Chondrocyte (in vitro differentiated cells): ENCODE results near the gene NPHP4. TPM values are rescaled to one million over a fixed set of nuclear protein-coding genes. Genes with fewer than 3 reads are reported as not detected.

Experiments
- DNase-seq: peaks from one replicate; pipeline ENCODE4 v3.0.0; 2021; ENCODE audit warnings: mixed read lengths, low spot score
- H3K27ac Mint-ChIP-seq: one replicate; pipeline ENCODE4 v1.8.0; 2021; ENCODE audit warnings: mild to moderate bottlenecking, moderate library complexity, mixed read lengths; ENCODE audit not compliant: unreplicated experiment
- H3K27me3 Mint-ChIP-seq: 2 replicates; pipeline ENCODE4 v1.8.0; 2021; ENCODE audit warnings: low read depth, mixed read lengths
- H3K36me3 Mint-ChIP-seq: 2 replicates; pipeline ENCODE4 v1.8.0; 2021; ENCODE audit warnings: low read depth, mixed read lengths
- H3K4me1 Mint-ChIP-seq: 2 replicates; pipeline ENCODE4 v1.8.0; 2021; ENCODE audit warnings: low read depth, mild to moderate bottlenecking, mixed read lengths
- H3K4me3 Mint-ChIP-seq: one replicate; pipeline ENCODE4 v1.8.0; 2021; ENCODE audit warnings: mild to moderate bottlenecking, moderate library complexity, mixed read lengths; ENCODE audit not compliant: unreplicated experiment
- H3K9me3 Mint-ChIP-seq: 2 replicates; pipeline ENCODE4 v1.8.0; 2021; ENCODE audit warnings: low read depth, mixed read lengths
- long read RNA-seq: library from polyadenylated mRNA; stranded (forward); transcript quantifications from one replicate; pipeline ENCODE4 v2.0.0, GENCODE V29; 2021
- total RNA-seq: library from RNA; stranded (reverse); gene quantifications from 3 replicates; pipeline ENCODE4 v1.2.1, GENCODE V29; 2021
- TF ChIP-seq, protein P1 (sequence below): fragments of 200-600 bp; sonication (generic); IDR thresholded peaks from 2 replicates; pipeline ENCODE4 v1.5.0; 2021; ENCODE audit warnings: antibody characterized with exemption, mild to moderate bottlenecking, moderate library complexity

NPHP4 gene
- total RNA-seq = 7.6 to 11.9 TPM (median 8.7 TPM) in 3 replicates
- long read RNA-seq, full-length matches to known transcripts = 1 of 22 reads
- long read RNA-seq, partial matches to known transcripts = 6 of 22 reads
- long read RNA-seq, other reads (novel, unspliced or antisense) = 15 of 22 reads

DNA sequence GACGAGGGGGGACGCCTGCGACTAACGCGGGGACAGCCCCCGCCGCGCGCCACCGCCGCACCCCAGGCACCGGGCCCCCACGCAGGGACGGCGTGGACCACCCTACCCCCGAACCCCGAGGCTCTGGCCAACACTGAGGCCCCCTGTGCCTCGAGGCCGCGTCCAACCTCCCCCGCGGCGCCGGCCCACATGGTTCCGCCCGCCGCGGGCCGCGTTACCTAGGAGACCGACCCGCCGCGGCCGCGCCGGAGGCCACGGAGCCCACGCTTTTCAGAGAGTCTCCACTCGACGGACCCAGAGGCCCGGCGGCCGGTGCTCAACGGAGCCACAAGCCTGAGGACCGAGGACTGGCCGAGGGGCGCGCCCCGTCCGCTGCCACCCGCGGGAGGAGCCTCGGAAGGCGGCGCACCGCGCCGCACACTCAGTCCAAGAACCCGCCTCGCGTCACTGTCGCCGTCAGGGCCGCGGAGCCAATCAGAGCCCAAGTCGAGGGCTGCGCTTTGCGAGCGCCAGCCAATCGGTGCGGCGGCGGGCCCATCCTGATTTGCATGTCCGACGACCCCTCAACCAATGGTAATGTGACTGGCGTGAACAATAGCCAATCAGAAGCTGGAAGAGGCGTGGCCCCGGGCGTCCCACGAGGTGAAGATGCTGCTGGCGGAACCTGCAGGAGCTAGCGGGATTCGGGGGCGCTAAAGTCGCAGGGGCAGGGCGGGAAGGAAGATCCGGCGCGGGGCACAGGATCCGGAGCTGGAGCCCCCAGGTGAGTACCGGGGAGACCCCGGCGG, at the start of gene NPHP4:
Gene NPHP4, minus strand, starts transcription at position 400 of the 788 bp plus-strand sequence. CDS start 6,136 bp downstream, outside the sequence.
- no peaks in the 10 kb centered on the region for H3K9me3 Mint-ChIP-seq
- peak within 1 kb of the TSS; percentile 70 for H3K27ac Mint-ChIP-seq

DNA sequence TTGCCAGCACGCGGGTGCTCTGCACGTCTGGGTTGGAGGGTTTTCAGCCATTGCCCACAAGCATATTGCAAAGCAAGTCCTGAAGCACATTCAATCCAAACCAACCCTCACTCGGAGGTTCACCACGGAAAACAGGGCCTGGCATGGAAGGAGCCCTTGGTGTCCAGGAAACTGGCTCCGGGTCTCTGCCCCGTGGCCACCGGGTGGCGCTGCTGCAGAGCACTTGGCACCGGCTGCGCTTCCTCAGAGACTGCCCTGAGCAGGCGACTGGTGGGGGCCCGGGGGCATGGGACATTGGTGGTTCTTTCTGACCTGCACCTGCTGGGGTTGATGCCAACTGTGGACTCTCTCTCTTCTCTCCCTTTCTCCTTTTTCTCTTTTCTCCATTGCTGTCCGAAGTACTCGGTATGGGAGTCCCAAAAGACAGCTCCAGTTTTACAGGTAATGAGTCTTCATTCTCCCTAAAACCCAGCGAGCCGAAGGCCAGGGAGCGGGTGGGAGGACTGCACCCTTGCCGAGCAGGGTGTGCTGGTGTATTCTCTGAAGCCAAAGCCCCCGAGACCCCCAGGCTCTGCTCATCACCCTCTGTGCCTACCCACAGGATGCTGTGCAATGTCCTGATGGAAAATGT, 49.3 kb upstream of the NPHP4 start:
- Mint-ChIP-seq H3K4me1 (peaks cover 8% of the 10 kb centered on the region), H3K4me3 (no peak overlapping the region), H3K27ac (no peak overlapping the region), H3K36me3 (peaks cover 4% of the 10 kb centered on the region), H3K27me3 (peaks cover 24% of the 10 kb centered on the region), H3K9me3 (no peaks in the 10 kb centered on the region)
- no peak for DNase-seq
- TF ChIP-seq, protein P1, sequence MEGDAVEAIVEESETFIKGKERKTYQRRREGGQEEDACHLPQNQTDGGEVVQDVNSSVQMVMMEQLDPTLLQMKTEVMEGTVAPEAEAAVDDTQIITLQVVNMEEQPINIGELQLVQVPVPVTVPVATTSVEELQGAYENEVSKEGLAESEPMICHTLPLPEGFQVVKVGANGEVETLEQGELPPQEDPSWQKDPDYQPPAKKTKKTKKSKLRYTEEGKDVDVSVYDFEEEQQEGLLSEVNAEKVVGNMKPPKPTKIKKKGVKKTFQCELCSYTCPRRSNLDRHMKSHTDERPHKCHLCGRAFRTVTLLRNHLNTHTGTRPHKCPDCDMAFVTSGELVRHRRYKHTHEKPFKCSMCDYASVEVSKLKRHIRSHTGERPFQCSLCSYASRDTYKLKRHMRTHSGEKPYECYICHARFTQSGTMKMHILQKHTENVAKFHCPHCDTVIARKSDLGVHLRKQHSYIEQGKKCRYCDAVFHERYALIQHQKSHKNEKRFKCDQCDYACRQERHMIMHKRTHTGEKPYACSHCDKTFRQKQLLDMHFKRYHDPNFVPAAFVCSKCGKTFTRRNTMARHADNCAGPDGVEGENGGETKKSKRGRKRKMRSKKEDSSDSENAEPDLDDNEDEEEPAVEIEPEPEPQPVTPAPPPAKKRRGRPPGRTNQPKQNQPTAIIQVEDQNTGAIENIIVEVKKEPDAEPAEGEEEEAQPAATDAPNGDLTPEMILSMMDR = peak; percentile 76

More for the DNA sequence above, at the start of gene NPHP4:
- peak; percentile 100 for DNase-seq
- Mint-ChIP-seq H3K36me3 (no peaks in the 10 kb centered on the region), H3K4me3 (peak within 1 kb of the TSS; percentile 82), H3K27me3 (no peaks in the 10 kb centered on the region), H3K4me1 (peaks cover 23% of the 10 kb centered on the region)
- TF ChIP-seq, protein P1 = peak; percentile 12

DNA sequence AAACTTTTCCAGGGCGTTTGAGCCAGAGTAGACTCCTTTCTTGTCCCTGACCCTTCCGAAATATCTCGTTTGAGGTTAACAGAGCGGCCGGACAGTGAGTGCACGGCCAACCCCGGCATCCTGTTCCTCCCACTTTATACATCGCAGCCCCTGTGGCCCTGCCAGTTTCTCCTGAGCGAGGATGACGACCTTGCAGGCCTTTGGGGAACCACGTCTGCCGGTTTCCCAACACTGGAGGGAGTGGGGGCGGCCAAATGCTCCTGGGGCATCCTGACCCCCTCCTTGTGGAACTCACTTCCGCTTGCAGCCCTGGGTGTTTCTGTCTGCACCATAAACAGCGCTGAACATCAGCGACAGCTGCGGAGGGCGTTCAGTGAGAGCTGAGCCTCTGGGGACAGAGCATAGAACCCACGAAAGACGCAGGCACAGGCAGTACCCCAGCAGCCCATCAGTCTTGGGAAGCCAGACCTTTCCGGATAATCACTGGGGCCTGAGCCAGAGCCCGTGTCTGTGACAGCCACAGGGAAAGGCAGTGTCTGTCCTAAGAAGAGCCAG, 48.7 kb upstream of the NPHP4 start:
- H3K4me1 Mint-ChIP-seq = peaks cover 8% of the 10 kb centered on the region
- no peaks in the 10 kb centered on the region for H3K9me3 Mint-ChIP-seq
- TF ChIP-seq, protein P1 = no peak
- H3K4me3 Mint-ChIP-seq = no peak overlapping the region
- no peak for DNase-seq
- H3K27ac Mint-ChIP-seq = no peak overlapping the region
- peaks cover 3% of the 10 kb centered on the region for H3K36me3 Mint-ChIP-seq
- peaks cover 17% of the 10 kb centered on the region for H3K27me3 Mint-ChIP-seq

DNA sequence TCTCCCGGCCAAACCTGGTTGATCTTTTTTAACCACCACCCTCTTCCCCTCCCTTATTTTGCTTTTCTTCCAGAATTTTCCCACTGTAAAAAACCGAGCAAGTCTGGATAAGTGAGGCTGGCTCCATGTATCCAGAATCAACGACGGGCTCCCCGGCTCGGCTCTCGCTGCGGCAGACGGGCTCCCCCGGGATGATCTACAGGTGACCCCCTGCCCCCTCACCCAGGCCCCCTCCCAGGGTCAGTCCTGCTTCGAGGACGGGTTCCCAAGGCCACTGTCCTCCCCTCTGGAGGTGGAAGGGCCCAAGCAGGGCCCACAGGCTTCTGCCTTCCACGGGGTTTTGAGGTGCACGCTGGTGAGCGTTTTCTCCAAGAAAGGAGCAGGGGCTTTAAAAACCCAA, 48.2 kb upstream of the NPHP4 start:
- Mint-ChIP-seq H3K4me3 (no peak overlapping the region), H3K36me3 (peaks cover 3% of the 10 kb centered on the region), H3K4me1 (peaks cover 8% of the 10 kb centered on the region), H3K27ac (no peak overlapping the region), H3K27me3 (peaks cover 19% of the 10 kb centered on the region), H3K9me3 (no peaks in the 10 kb centered on the region)
- no peak for DNase-seq
- TF ChIP-seq, protein P1 = no peak

DNA sequence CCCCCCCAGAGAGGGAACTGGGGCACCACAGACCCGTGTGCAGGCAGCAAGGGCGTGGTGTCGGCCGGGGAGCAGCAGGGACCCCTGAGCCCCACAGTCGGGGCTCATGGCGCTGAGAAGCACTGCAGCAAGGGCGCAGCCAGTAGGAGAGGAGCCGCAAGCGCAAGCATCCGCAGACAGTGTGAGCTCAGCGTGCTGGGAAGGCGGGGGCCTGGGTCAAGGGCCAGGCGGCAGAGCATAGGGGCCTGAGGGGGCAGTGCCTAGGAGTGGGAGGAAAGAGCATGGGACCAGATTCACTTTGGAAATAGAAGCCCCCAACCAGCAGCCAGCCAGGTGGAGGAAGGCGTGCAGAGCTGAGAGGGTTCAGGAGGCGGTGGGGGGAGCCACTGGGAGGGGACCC, 46.8 kb upstream of the NPHP4 start:
- H3K4me3 Mint-ChIP-seq = no peak overlapping the region
- H3K27me3 Mint-ChIP-seq = peaks cover 25% of the 10 kb centered on the region
- DNase-seq = no peak
- TF ChIP-seq, protein P1 = no peak
- H3K27ac Mint-ChIP-seq = no peak overlapping the region
- no peaks in the 10 kb centered on the region for H3K9me3 Mint-ChIP-seq
- H3K4me1 Mint-ChIP-seq = peaks cover 8% of the 10 kb centered on the region
- peaks cover 3% of the 10 kb centered on the region for H3K36me3 Mint-ChIP-seq
